ENCODE data around the gene SEMA4F. TPM values are rescaled to one million over a fixed set of nuclear protein-coding genes. Genes with fewer than 3 reads are reported as not detected.
A peak's percentile ranks its signal among the peaks of the same experiment; 100 is the strongest.

The SEMA4F gene
- total RNA-seq, 4 donors from 2014 or later, result 1.6 to 6.5 (median 3.3) TPM

GRCh38 chr2:74714691-74715080, 60.6 kb downstream of the SEMA4F start:
- peak overlapping the region in 2 of 4 donors; percentile 59 to 60 for H3K4me3 ChIP-seq
- H3K4me1 ChIP-seq, result peaks cover 0 to 6% (median 2%) of the 10 kb centered on the region in 4 donors
- H3K9me3 ChIP-seq, result no peaks in the 10 kb centered on the region
- no peak for DNase-seq
- no peak overlapping the region for H3K27ac ChIP-seq
- TF ChIP-seq CTCF (IDR thresholded peaks at IDR 0.05), result no peak
- TF ChIP-seq POLR2A (IDR thresholded peaks at IDR 0.05), result no peak
- no peaks in the 10 kb centered on the region for H3K36me3 ChIP-seq
- H3K27me3 ChIP-seq, result no peaks in the 10 kb centered on the region

- Histone ChIP-seq H3K36me3 (no peaks in the 10 kb centered on the region), H3K27ac (peak overlapping the region; percentile 3 to 40 (median 10)), H3K27me3 (no peaks in the 10 kb centered on the region)
Observed at GRCh38 chr2:74715081-74715791, 61.2 kb downstream of the SEMA4F start.

GRCh38 chr2:74715880-74716279, 61.8 kb downstream of the SEMA4F start:
- Histone ChIP-seq H3K9me3 (no peaks in the 10 kb centered on the region), H3K36me3 (no peaks in the 10 kb centered on the region), H3K27ac (no peak overlapping the region), H3K4me1 (peaks cover 0 to 6% (median 2%) of the 10 kb centered on the region in 4 donors), H3K27me3 (no peaks in the 10 kb centered on the region), H3K4me3 (peak overlapping the region in 3 of 4 donors; percentile 47 to 60 (median 59))
- no peak for TF ChIP-seq CTCF (IDR thresholded peaks at IDR 0.05)
- no peak for DNase-seq

More at GRCh38 chr2:74715081-74715791, 61.2 kb downstream of the SEMA4F start:
- peak; percentile 78 to 92 (median 85) for DNase-seq
- H3K4me1 ChIP-seq, result peaks cover 0 to 6% (median 2%) of the 10 kb centered on the region in 4 donors
- TF ChIP-seq POLR2A (IDR thresholded peaks at IDR 0.05) (no peak), CTCF (IDR thresholded peaks at IDR 0.05) (peak; percentile 72 to 91 (median 88))
- no peaks in the 10 kb centered on the region for H3K9me3 ChIP-seq
- H3K4me3 ChIP-seq, result peak overlapping the region; percentile 39 to 60 (median 53)

- TF ChIP-seq POLR2A (IDR thresholded peaks at IDR 0.05) (no peak), CTCF (IDR thresholded peaks at IDR 0.05) (no peak)
- H3K27me3 ChIP-seq, result no peaks in the 10 kb centered on the region
- no peak overlapping the region for H3K4me3 ChIP-seq
- peaks cover 0 to 6% (median 2%) of the 10 kb centered on the region in 4 donors for H3K4me1 ChIP-seq
- no peak for DNase-seq
- H3K9me3 ChIP-seq, result no peaks in the 10 kb centered on the region
- H3K27ac ChIP-seq, result no peak overlapping the region
- no peaks in the 10 kb centered on the region for H3K36me3 ChIP-seq
Observed at GRCh38 chr2:74719066-74719465, 65.0 kb downstream of the SEMA4F start.

- Histone ChIP-seq H3K36me3 (no peaks in the 10 kb centered on the region), H3K27ac (no peak overlapping the region), H3K27me3 (no peaks in the 10 kb centered on the region), H3K4me1 (no peaks in the 10 kb centered on the region), H3K4me3 (no peak overlapping the region), H3K9me3 (no peaks in the 10 kb centered on the region)
- DNase-seq, result no peak
- no peak for TF ChIP-seq POLR2A (IDR thresholded peaks at IDR 0.05)
- no peak for TF ChIP-seq CTCF (IDR thresholded peaks at IDR 0.05)
Observed at GRCh38 chr2:74721316-74721715, 67.3 kb downstream of the SEMA4F start.

All from Peyer's patch (tissue), 4 donors.